ENCODE measurements around the gene OR5V1. TPM values are rescaled to one million over a fixed set of nuclear protein-coding genes. Genes with fewer than 3 reads are reported as not detected.

OR5V1 gene
- total RNA-seq: not detected in 2 replicates

DNA sequence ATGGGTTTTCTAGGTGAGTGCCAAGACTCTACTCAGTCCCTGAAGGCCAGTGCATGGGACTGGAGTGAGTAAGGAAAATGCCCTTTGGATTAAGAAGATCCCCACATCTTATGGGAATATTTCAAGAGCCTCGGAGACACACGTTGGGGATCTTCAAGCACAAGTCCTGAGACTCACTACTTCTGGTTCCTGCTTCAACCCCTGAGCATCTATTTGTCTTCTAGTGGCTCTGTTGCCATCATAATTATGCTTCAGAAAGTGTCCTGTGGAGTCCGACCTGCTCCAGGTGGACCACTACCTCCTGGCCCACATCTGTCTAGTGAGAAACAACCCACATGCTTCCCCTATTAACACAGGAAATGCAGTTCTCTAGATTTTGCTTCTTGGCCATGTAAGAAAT, at the start of gene OR5V1:
Gene OR5V1 (minus strand): TSS at position 101 of the 400 bp plus-strand sequence. CDS start 12,670 bp downstream, outside the sequence.

DNA sequence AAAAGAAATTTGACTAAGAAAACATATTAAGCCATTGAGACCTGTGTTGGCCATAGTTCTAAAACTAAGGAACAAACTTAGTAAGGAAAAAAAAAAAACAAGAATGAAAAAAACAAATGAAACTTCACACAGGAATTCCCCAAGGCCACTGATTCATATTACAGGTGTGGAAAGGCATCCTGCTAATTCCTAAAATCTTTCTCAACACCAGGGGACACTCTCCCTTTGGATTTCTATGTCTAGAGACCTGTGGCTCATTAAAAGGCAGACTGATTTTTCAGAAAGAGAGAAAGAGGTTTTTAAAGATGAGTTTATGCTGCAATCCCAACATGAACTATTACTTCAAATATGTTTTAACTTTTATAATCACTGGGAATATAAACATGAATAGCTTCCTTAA, 45.9 kb upstream of the OR5V1 start, which contains the start of gene OR12D1:
Gene OR12D1 (plus strand): TSS at position 341 of the 400 bp plus-strand sequence.

DNA sequence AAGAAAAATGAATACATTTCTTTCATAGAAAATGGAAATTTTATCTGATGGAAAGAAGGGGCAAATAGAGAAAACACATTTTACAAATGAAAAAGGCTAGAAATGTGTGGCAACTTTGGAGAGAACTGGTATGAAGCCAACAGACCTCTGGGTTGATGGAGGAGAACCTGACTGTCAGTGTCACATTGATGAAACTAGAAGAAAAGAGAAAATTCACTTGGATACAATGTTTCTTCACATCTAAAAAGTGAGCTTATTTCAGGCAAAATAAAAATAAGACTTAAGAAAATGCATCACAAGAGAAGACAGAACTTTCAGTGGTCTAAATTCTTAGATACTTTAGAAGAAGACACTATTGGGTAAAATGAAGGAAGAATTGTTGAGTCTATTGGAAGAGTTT, 26.7 kb upstream of the OR5V1 start, which contains the start of gene OR12D2:
Gene OR12D2 (plus strand): TSS at position 301 of the 400 bp plus-strand sequence. CDS start 1,069 bp downstream, outside the sequence.

DNA sequence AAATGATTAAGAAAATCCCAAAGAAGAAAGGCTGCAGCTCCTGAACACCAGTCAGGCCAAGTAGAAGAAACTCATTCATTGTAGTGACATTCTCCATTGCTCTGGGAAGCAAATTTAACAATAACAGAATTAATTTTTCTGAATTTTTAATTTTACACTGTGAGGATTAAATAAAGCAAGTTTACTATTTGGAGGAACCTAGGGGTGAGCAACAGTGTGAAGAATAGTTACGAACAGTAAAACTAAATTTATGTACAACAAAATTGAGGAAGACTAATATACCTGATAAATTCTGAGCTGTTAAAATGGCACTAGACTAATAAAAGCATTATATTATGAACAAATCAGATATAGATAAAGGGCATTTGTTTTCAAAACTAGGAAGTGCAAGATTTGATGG, 6.5 kb upstream of the OR5V1 start, which contains the start of gene OR12D3:
Gene OR12D3 (minus strand): TSS at position 101 of the 400 bp plus-strand sequence. CDS start 4 bp downstream, at position 97.

Other genes starting within 250 kb of the OR5V1 start
- gene OR2J2, start 198.0 kb downstream of the OR5V1 start, total RNA-seq: not detected in 2 replicates
- not detected in 2 replicates for gene OR14J1, start 67.2 kb downstream of the OR5V1 start, total RNA-seq
- not detected in 2 replicates for gene OR12D3, start 6.4 kb upstream of the OR5V1 start, total RNA-seq
- gene OR12D2, start 26.8 kb upstream of the OR5V1 start, total RNA-seq: not detected in 2 replicates
- gene OR12D1, start 46.1 kb upstream of the OR5V1 start, total RNA-seq: not detected in 2 replicates
- gene OR10C1, start 70.4 kb upstream of the OR5V1 start, total RNA-seq: not detected in 2 replicates
- not detected in 2 replicates for gene OR11A1, start 88.2 kb upstream of the OR5V1 start, total RNA-seq
- not detected in 2 replicates for gene OR2H1, start 88.3 kb upstream of the OR5V1 start, total RNA-seq
- not detected in 2 replicates for gene MAS1L, start 119.1 kb upstream of the OR5V1 start, total RNA-seq
- not detected in 2 replicates for gene UBD, start 190.9 kb upstream of the OR5V1 start, total RNA-seq
- gene OR2H2, start 216.3 kb upstream of the OR5V1 start, total RNA-seq: not detected in 2 replicates